Activated gamma-delta T cell treated with anti-CD3 and anti-CD28 coated beads, Interleukin-2, amount 50 U/mL, for 16 hours (primary cell): ENCODE measurements around the gene FBXO44.

Experiments used
- DNase-seq: peaks from one replicate; pipeline ENCODE4 v3.0.0-alpha.2; 2020; ENCODE audit warnings: low read depth

FBXO44 gene

GRCh38 chr1:11708554-11709350 is 54.1 kb downstream of the FBXO44 start:
- DNase-seq = no peak

DNA sequence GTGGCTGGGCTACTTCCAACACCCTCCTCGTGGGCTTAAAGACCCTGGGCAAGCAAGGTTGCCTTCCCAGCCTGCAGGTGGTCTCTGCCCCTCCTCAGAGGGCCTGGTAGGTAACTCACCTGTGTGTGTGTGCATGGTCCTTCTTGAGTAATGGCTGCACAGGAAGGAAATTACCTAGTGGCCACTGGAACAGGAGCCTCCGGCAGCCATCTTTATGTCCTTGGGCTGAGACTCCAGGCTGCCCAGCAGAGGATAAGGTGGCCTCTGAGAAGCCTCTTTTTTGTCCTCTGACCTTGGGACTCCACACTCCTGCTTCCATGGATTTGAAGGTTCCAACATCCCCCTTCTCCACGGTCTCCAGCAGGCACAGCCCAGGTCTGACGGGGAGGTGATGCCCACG is 56.8 kb downstream of the FBXO44 start:
- no peak for DNase-seq

GRCh38 chr1:11712285-11712684 is 57.6 kb downstream of the FBXO44 start:
- no peak for DNase-seq
